CD14-positive monocyte (primary cell): Measurements from ENCODE around the gene FGA. TPM values are rescaled to one million over a fixed set of nuclear protein-coding genes. Genes with fewer than 3 reads are reported as not detected.

Experiments used
- DNase-seq, 3 donors: peaks; one replicate each; pipeline ENCODE4 v3.0.0-alpha.2; 2011 to 2022
- H2AFZ ChIP-seq: 2 replicates; pipeline ENCODE4 v1.6.0; 2012; ENCODE audit warnings: mild to moderate bottlenecking, low read depth, low read length, inconsistent platforms; ENCODE audit not compliant: insufficient read depth, poor library complexity, severe bottlenecking
- H3K27ac ChIP-seq, 2 donors: 1 replicate in 1 of 2; 2 replicates in 1 of 2; pipeline ENCODE4 v1.5.1; 2012 to 2013; ENCODE audit warnings: low read length in 2 of 2, control low read depth in 1 of 2, inconsistent platforms in 1 of 2, low read depth in 1 of 2, mild to moderate bottlenecking in 1 of 2
- H3K27me3 ChIP-seq, 2 donors: one replicate each; pipeline versions ENCODE4 v1.6.0 to v1.6.1; 2011 to 2013; ENCODE audit warnings: low read length in 2 of 2; ENCODE audit not compliant: control insufficient read depth in 2 of 2, insufficient read depth in 2 of 2
- H3K36me3 ChIP-seq, 2 donors: replicated peaks in 1 of 2; 1 replicate in 1 of 2; 2 replicates in 1 of 2; pipeline versions ENCODE4 v1.5.1 to v1.6.1; 2012 to 2013; ENCODE audit warnings: low read length in 2 of 2, control low read depth in 1 of 2, inconsistent platforms in 1 of 2, mild to moderate bottlenecking in 1 of 2; ENCODE audit not compliant: insufficient read depth in 2 of 2, control insufficient read depth in 1 of 2
- H3K4me1 ChIP-seq, 2 donors: 1 replicate in 1 of 2; 2 replicates in 1 of 2; pipeline versions ENCODE4 v1.5.1 to v1.6.1; 2012 to 2013; ENCODE audit warnings: low read length in 2 of 2, control low read depth in 1 of 2, inconsistent platforms in 1 of 2, mild to moderate bottlenecking in 1 of 2, moderate library complexity in 1 of 2; ENCODE audit not compliant: insufficient read depth in 2 of 2, control insufficient read depth in 1 of 2
- H3K4me2 ChIP-seq: replicated peaks from 2 replicates; pipeline ENCODE3; 2012; ENCODE audit warnings: low read length, moderate library complexity, mild to moderate bottlenecking; ENCODE audit not compliant: poor library complexity, severe bottlenecking; ENCODE audit errors: extremely low read depth
- H3K4me3 ChIP-seq, 3 experiments: fragments of 200-600 bp in 1 of 3; sonication (generic) in 1 of 3; replicated peaks in 1 of 3; 1 replicate in 2 of 3; 2 replicates in 1 of 3; pipeline ENCODE4 v1.5.1; 2011 to 2013; ENCODE audit warnings: low read length in 3 of 3, mild to moderate bottlenecking in 3 of 3, control low read depth in 2 of 3, low read depth in 2 of 3, inconsistent platforms in 1 of 3, moderate library complexity in 1 of 3
- H3K79me2 ChIP-seq: 2 replicates; pipeline ENCODE4 v1.6.0; 2012; ENCODE audit warnings: mild to moderate bottlenecking, control low read depth, inconsistent platforms, low read length, moderate library complexity; ENCODE audit not compliant: insufficient read depth
- H3K9ac ChIP-seq: 2 replicates; pipeline ENCODE4 v1.6.0; 2017; ENCODE audit warnings: low read length, mild to moderate bottlenecking; ENCODE audit not compliant: insufficient read depth, poor library complexity, severe bottlenecking
- H3K9me3 ChIP-seq, 2 donors: replicated peaks in 1 of 2; 1 replicate in 1 of 2; 2 replicates in 1 of 2; pipeline versions ENCODE4 v1.5.1 to v1.6.1; 2012 to 2013; ENCODE audit warnings: low read length in 2 of 2, control low read depth in 1 of 2; ENCODE audit not compliant: control insufficient read depth in 1 of 2, insufficient read depth in 1 of 2
- H4K20me1 ChIP-seq: 2 replicates; pipeline ENCODE4 v1.6.0; 2012; ENCODE audit warnings: mild to moderate bottlenecking, low read length, control low read depth, moderate library complexity; ENCODE audit not compliant: insufficient read depth
- H3K27ac Mint-ChIP-seq, 7 donors: one replicate each; pipeline ENCODE4 v1.8.0; 2020; ENCODE audit warnings: mild to moderate bottlenecking in 7 of 7, mixed read lengths in 7 of 7, moderate library complexity in 6 of 7, inconsistent platforms in 2 of 7
- H3K27me3 Mint-ChIP-seq, 3 donors: one replicate each; pipeline ENCODE4 v1.8.0; 2021 to 2022; ENCODE audit warnings: low read depth in 3 of 3, mild to moderate bottlenecking in 3 of 3, mixed read lengths in 3 of 3, moderate library complexity in 3 of 3, inconsistent platforms in 1 of 3
- H3K36me3 Mint-ChIP-seq, 2 donors: one replicate each; pipeline ENCODE4 v1.8.0; 2020; ENCODE audit warnings: mixed read lengths in 2 of 2, inconsistent platforms in 1 of 2, mild to moderate bottlenecking in 1 of 2
- H3K4me1 Mint-ChIP-seq: one replicate; pipeline ENCODE4 v1.8.0; 2020; ENCODE audit warnings: mild to moderate bottlenecking, mixed read lengths
- H3K4me3 Mint-ChIP-seq, 2 donors: one replicate each; pipeline ENCODE4 v1.8.0; 2020; ENCODE audit warnings: mild to moderate bottlenecking in 2 of 2, mixed read lengths in 2 of 2, moderate library complexity in 1 of 2
- H3K9me3 Mint-ChIP-seq, 7 donors: one replicate each; pipeline ENCODE4 v1.8.0; 2020 to 2022; ENCODE audit warnings: mixed read lengths in 7 of 7, mild to moderate bottlenecking in 6 of 7, moderate library complexity in 6 of 7, inconsistent platforms in 2 of 7
- WGBS: methylation state at CpG from one replicate; pipeline ENCODE4 v1.1.5; 2013; ENCODE audit warnings: missing lambda C conversion rate; ENCODE audit not compliant: insufficient coverage; 5-methylcytosine and 5-hydroxymethylcytosine counted together
- intact Hi-C, 2 donors: fragments of 100-400 bp; cut with micrococcal nuclease; formaldehyde crosslinking; loops; one replicate each; pipeline versions ENCODE4 v1.15.0 to v1.15.1; 2023
- polyA plus RNA-seq, 3 donors: library from polyadenylated mRNA; depleted of rRNA in 1 of 3; unstranded in 2 of 3; stranded (reverse) in 1 of 3; fragments of 300-500 nt in 2 of 3; fragments of >200 nt in 1 of 3; fragmentation: Illumina TruSeq in 2 of 3; gene quantifications; 1 replicate in 2 of 3; 2 replicates in 1 of 3; pipeline ENCODE4 v1.2.3, GENCODE V29; 2012 to 2021
- TF ChIP-seq, protein P1 (sequence below): fragments of 200-600 bp; IDR thresholded peaks from one replicate; pipeline ENCODE4 v1.8.0; 2022; ENCODE audit warnings: antibody characterized with exemption, mild to moderate bottlenecking

The FGA gene
- polyA plus RNA-seq, 3 donors: not detected

DNA sequence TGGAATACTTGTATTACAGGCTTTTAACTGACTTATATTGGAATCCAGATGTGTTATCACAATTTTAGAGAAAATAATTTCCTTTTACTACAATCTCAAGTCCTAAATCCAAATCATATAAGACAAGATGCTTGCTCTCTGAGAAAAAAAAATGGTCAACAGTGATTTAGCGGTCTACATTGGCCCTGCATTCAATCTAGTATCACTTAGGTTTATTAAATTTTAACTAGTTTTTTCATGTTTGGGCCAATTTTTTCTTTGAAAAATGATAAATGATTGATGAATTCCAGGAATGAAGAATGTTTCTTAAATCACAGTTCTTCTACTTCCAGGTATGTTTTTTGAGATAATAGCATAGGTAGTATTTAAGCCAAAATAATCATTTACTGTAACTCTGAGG, 24.7 kb upstream of the FGA start:
- Mint-ChIP-seq H3K4me1 (peaks cover 8% of the 10 kb centered on the region), H3K36me3 (no peaks in the 10 kb centered on the region), H3K4me3 (no peak overlapping the region), H3K9me3 (no peaks in the 10 kb centered on the region), H3K27ac (no peak overlapping the region), H3K27me3 (peaks cover 0 to 2% (median 0%) of the 10 kb centered on the region in 3 donors)
- Histone ChIP-seq H3K9ac (no peak overlapping the region), H3K27ac (no peak overlapping the region), H3K4me2 (no peak overlapping the region), H3K27me3 (no peaks in the 10 kb centered on the region), H3K79me2 (no peaks in the 10 kb centered on the region), H3K9me3 (no peaks in the 10 kb centered on the region), H3K4me3 (no peak overlapping the region), H3K36me3 (no peaks in the 10 kb centered on the region), H3K4me1 (no peaks in the 10 kb centered on the region), H4K20me1 (no peaks in the 10 kb centered on the region), H2AFZ (no peak overlapping the region)
- WGBS: no CpG with 5 or more reads among the region's 1 CpG
- intact Hi-C loops: no loop called here
- DNase-seq: no peak
- TF ChIP-seq, protein P1, sequence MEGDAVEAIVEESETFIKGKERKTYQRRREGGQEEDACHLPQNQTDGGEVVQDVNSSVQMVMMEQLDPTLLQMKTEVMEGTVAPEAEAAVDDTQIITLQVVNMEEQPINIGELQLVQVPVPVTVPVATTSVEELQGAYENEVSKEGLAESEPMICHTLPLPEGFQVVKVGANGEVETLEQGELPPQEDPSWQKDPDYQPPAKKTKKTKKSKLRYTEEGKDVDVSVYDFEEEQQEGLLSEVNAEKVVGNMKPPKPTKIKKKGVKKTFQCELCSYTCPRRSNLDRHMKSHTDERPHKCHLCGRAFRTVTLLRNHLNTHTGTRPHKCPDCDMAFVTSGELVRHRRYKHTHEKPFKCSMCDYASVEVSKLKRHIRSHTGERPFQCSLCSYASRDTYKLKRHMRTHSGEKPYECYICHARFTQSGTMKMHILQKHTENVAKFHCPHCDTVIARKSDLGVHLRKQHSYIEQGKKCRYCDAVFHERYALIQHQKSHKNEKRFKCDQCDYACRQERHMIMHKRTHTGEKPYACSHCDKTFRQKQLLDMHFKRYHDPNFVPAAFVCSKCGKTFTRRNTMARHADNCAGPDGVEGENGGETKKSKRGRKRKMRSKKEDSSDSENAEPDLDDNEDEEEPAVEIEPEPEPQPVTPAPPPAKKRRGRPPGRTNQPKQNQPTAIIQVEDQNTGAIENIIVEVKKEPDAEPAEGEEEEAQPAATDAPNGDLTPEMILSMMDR: no peak

DNA sequence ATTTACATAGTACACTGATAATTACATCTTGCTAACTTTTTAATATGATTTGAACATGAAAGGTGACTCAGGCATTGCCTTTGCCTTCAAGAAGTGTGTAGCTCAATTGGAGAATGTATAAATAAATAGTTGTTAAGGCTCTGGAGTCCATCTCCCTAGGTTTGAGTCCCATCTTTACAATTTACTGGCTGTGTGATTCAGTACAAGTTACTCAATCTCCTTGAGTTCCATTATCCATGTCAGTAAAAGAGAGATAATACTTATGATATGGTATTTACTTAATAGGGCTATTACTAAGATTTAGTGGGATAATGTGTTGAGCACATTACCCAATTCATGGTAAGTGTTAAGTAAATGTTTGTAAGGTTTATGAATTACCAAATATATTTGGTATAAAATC, 23.8 kb upstream of the FGA start:
- TF ChIP-seq, protein P1: no peak
- H3K9me3 Mint-ChIP-seq: no peaks in the 10 kb centered on the region

More for the DNA sequence above, 23.8 kb upstream of the FGA start:
- H3K4me3 ChIP-seq: no peak overlapping the region
- no peak for DNase-seq
- H3K4me3 Mint-ChIP-seq: no peak overlapping the region
- intact Hi-C loops: no loop called here
- H3K36me3 Mint-ChIP-seq: no peaks in the 10 kb centered on the region
- no peaks in the 10 kb centered on the region for H3K9me3 ChIP-seq
- H2AFZ ChIP-seq: no peak overlapping the region
- H3K9ac ChIP-seq: no peak overlapping the region
- no peaks in the 10 kb centered on the region for H3K36me3 ChIP-seq
- no peak overlapping the region for H3K27ac Mint-ChIP-seq
- H3K27me3 ChIP-seq: no peaks in the 10 kb centered on the region
- H4K20me1 ChIP-seq: no peaks in the 10 kb centered on the region
- H3K79me2 ChIP-seq: no peaks in the 10 kb centered on the region
- H3K27me3 Mint-ChIP-seq: peaks cover 0 to 2% (median 0%) of the 10 kb centered on the region in 3 donors
- H3K4me1 Mint-ChIP-seq: peaks cover 8% of the 10 kb centered on the region
- H3K4me1 ChIP-seq: no peaks in the 10 kb centered on the region
- no peak overlapping the region for H3K27ac ChIP-seq
- H3K4me2 ChIP-seq: no peak overlapping the region
